Dermis blood vessel endothelial cell (primary cell): Measurements from ENCODE around the gene ARHGAP5. TPM values are rescaled to one million over a fixed set of nuclear protein-coding genes. Genes with fewer than 3 reads are reported as not detected.
A peak's percentile ranks its signal among the peaks of the same experiment; 100 is the strongest.

Experiments used
- DNase-seq: peaks from one replicate; pipeline ENCODE4 v3.0.0; 2010
- total RNA-seq: library from RNA; depleted of rRNA; stranded (reverse); fragments of >200 nt; gene quantifications from 2 replicates; pipeline ENCODE4 v1.2.3, GENCODE V29; 2014

Gene ARHGAP5
- total RNA-seq, 1 donor from 2014 or later: 59.9 TPM

DNA sequence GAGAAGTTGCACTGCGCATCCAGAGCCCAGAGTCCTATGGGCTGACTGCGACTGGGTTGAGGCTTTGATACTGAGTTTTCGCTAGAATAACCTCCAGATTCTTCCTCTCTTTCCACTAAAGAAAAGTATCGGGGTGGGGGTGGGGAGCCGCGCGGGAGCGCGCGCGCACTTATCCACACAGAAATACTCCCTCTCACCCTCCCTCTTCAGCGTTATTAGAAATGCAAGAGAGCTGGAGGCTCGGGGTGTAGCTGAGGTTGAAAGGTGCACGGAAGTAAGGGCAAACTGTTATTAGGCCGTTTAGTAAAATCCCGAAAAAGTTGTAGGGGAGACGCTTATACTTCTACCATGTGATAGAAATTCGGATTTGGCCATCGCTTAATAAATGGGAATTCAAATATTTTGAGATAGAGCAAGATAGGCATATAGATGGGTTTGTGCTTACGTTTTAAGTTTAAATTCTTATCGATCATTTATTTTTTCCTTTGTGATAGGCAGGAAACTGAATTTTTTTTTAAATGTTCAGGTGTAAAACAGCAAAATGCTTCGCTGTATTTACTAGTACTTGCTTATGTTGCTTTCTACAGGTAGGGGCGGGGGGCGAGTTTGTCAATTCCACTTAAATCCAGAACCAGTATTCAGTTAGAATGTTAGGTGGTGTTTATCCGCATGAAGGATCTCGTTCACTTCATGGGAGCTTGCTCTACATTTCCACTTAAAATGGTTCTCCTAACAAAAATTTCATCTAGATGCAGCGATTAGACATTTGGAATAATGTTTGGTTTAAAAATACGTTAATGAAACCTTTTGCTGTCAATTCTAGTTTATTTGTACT lies 1.1 kb downstream of the ARHGAP5 start:
- DNase-seq: peak; percentile 56

DNA sequence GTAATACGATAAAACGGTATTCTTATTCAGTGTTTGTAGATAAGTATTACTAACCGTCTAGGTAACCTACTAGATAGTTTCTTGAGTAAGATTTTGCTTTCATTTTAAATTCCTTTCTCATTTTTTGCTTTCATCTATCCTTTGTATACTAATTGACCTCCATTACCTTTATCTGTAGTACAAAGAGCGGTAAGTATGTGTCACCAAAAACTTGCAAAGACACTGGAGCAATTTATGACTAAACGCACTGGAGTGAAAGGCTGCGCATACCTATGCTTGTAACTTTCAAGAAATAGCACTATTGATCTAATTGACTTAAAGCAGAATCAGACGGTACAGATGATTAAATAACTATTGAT lies 1.7 kb downstream of the ARHGAP5 start:
- DNase-seq: peak; percentile 21

DNA sequence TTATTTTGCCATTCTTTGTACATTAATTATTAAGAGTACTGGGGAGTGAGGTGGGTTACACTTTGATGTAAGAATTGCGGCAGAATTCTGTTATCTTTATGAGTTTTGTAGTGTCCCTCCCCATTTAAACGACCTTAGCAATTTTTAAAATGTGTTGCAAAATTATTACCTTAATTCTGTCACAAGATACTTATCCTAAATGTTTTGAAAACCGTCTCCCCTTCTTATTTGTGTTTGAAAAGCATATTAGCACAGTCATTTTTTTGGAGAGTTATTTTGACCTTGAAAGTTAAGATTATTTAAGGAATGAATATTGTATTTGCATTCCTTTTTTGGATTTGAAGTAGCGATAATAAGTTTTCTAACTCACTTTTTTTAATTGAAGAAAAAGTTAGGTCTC lies 2.2 kb downstream of the ARHGAP5 start:
- DNase-seq: no peak

DNA sequence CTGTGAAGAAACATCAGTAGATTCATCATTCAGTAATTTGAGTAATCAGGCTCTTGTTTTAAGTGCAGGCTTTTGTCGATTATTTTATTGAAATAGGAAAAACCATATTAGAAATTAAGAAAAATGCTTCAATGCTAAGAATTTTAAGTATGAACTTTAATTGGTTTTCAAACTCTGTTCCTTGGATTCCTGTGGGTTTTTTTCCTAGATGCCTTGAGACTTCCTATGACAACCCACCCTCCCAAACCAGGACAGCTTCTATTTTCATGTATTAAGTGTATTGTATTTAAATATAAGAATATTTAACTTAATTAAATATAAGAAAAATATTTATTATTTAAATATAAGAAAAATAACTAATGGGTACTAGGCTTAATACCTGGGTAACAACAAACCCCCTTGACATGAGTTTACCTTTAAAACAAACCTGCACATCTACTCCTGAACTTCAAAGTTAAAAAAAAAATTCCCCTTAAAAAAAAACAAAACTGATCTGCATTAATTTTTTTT lies 3.0 kb downstream of the ARHGAP5 start:
- DNase-seq: no peak

DNA sequence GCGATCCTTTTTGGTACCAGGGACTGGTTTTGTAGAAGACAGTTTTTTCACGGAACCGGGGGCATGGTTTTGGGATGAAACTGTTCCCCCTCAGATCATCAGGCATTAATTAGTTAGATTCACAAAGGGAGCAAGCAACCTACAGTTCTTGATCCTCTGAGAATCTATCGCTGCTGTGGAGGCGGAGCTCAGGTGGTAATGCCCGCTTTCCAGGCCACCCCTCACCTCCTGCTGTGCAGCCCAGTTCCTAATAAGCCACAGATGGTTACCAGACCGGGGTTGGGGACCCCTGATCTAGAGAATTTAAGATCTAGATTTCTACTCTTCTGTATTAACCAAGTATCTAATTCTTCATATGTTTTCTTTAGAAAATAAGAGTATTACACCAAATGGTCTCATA lies 4.8 kb downstream of the ARHGAP5 start:
- no peak for DNase-seq

DNA sequence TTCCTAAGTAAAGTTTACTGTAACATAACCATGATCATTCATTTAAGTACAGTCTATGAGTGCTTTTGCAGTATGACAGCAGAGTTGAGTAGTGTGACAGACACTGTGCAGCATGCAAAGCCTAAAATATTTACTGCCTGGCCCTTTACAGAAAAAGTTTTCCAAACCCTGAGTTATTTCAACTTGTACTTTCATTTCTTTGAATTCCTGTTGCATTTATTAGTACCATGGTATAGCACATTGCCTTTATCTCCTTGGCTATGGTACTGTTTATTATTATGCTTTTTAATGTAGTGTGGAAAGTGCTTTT lies 6.2 kb downstream of the ARHGAP5 start:
- DNase-seq: no peak

DNA sequence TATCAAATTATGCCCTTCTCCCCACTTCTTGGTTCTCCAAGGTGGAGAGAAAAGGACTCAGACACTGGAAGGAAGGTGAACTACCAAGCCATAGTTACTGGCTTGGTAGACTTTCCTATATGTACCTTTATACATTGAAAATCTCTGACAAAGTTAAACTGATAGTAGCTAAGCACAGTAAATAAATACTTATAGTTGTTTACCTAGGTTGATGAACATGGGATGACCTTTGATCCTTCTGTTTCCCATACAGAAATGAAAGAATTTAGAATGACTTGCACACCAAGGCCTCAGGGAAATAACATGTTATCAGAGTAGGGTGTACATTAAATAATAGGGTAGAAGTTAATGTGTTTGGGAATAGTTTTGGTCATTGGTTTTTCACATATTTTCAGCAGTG lies 6.7 kb downstream of the ARHGAP5 start:
- no peak for DNase-seq

DNA sequence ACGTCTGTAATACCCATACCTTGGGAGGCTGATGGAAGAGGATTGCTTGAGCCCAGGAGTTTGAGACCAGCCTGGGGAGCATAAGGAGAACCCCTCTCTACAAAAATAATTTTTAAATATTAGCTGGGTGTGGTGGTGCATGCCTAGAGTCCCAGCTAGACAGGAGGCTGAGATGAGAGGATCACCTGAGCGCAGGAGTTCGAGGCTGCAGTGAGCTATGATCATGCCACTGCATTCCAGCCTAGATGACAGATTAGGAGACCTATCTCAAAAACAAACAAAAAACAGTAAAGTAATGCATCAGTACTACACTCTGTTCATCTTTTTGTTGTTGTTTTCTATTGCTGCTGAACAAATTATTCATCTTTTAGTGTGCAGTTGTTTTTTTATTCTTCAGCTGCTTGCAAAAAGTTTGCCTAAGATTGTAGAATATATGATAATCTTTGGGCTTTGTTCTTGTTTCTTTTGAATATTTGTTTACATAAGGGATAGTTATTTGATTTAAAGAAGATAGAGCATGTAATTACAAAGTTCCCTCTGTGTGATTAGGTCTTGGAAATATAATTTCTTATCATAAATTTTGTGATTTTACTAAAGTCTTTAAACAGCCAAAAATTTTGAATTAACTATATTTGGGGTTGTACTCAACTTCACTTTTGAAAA lies 8.2 kb downstream of the ARHGAP5 start:
- DNase-seq: no peak

DNA sequence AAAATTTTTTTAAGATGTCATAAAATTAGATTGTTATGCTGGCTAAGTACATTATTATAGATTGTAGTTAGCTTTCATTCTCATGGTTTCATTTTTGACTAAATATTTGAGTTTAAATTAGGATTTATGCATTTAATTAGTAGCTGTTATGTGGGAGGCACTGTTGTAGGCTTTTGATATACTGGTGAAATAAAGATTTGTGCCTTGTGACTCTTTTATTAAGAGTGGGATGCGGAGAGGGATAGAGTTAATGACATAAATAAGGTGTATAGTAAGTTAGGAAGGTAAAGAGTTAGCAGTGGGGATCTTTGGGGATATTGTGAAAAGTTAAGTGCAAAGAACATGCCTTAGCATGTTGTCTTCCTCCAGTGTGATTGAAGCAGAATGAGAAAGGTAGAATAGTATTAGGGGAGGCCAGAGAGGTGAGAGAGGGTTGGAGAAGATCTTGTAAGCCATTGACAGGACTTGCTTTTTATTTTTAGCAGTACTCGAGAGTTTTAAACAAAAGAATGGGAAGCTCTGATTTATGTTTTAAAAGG lies 8.8 kb downstream of the ARHGAP5 start:
- no peak for DNase-seq

DNA sequence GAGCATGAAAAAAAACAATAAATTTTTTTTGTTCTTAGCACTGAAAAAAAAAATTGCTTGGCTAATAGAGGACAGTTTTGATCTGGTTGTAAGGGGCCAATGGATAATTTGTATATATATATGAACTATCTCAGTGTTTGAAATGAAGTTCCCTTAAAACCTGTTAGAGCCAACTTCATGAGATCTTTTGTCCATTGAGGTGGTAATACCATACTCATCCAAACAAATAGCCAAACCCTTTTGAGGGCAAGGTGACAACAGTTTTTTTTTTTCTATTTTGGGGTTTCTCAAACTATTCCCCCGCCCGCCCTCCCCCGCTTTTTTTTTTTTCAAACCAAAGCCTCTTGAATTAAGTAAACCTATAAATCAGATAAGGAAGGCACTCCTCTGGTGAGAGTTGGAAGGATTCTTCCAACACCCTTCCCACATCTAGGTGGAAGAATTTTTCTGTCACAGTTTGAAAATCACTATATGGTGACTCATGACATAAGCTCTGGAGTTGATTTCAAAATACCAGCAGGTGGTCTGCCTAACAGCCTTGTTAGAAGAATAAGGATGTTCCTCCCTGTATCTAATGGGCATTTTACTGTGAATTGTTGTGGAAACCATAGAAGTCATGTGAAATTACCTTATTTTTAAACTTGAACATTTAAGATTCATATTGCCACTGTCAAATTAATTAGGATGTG lies 10.2 kb downstream of the ARHGAP5 start:
- peak; percentile 2 for DNase-seq

DNA sequence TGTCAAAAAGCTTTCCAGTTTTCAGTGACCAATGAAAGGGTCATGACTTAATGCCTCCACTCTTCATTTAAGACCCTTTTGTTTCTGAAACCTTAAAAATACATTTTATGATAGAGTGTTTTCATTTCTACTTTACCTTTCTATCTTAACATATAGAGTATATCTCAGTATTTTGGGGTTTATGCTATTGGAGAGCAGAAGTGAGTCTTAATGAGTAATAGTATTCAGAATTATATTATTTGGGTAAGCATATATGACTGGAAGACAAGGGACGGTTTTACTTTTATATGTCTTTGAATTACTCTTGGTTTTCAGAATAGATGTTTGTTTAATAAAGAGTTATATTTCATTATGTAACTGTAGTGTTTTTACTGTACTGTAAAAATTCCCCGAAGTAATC lies 10.8 kb downstream of the ARHGAP5 start:
- DNase-seq: no peak

DNA sequence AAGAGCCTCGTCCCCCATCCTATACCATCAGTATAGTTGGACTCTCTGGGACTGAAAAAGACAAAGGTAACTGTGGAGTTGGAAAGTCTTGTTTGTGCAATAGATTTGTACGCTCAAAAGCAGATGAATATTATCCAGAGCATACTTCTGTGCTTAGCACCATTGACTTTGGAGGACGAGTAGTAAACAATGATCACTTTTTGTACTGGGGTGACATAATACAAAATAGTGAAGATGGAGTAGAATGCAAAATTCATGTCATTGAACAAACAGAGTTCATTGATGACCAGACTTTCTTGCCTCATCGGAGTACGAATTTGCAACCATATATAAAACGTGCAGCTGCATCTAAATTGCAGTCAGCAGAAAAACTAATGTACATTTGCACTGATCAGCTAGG lies 13.6 kb downstream of the ARHGAP5 start:
- DNase-seq: no peak

DNA sequence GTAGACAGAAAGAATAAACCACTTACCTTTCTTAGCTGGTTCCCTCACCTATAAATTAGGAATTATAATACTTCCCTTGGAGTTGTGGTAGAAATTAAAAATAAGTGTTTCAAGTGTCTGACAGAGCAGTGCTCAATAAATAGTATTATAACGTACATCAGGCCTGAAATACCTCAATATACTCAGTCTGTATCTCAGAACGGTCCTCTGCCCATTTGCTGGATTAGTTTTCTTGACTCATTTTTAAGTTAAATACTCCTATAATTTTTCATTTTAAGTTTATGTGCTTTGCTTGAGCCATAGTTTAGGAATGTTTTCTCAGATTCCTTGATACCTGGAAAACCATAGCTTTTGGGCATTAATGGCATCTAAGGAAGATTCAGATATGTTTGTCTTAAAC lies 22.4 kb downstream of the ARHGAP5 start:
- no peak for DNase-seq

DNA sequence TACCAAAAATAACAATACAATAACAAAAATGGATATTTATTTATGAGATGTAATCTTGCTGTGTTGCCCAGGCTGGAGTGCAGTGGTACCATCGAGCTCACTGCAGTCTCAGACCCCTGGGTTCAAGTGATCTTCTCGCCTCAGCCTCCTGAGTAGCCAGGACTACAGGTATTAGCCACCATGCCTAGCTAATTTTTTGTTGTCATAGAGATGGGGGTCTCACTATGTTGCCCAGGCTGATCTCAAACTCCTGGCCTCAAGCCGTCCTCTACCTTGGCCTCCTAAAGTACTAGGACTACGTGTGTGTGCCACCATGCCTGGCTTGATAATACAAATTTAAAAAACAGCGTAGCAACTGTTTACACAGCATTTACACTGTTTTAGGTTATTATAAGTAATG lies 23.1 kb downstream of the ARHGAP5 start:
- no peak for DNase-seq

DNA sequence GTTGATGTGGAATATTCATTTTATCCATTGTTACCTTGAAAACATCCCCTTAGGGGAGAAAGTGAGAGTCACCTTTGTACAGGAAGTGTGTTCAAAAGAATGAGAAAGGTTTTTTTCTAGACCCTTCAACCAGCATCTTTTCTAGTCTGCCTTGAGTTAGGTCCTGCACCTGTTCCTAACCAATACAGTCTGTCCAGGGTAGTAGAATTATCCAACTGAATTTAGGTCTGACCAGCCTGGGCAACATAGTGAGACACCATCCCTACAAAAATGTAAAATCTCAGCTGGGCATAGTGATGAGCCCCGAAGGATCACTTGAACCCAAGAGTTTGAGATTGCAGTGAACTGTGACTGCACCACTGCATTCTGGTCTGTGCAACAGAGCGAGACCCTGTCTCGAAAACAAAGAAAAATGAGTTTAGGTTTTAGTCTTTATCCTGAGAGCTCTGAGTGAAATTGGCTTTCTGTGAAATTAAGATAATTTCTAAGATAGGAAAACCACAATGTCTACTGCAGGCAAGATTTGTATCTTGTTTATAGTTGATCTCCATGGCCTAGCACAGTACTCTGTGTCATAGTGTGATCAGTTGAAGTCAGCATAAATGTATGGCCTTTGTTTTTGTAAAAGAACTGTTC lies 25.2 kb downstream of the ARHGAP5 start:
- DNase-seq: no peak

DNA sequence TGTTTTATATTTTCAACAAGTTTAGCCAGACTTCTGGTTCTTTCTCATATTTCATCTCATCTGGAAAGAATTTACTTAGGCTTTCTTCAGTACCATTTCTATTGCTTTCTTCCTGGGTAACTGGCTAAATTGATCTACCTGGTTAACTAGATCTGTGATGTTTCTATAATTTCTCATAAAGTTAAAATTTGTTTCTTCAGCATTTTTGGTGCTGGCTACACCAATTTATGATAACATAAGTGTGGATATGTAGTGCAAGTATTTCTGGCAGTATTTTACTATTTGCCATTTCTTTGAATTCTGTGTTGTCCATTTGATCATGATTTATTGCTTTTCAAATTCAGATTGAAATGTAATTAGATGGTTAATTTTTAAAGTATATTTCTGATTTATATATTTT lies 25.9 kb downstream of the ARHGAP5 start:
- DNase-seq: no peak

DNA sequence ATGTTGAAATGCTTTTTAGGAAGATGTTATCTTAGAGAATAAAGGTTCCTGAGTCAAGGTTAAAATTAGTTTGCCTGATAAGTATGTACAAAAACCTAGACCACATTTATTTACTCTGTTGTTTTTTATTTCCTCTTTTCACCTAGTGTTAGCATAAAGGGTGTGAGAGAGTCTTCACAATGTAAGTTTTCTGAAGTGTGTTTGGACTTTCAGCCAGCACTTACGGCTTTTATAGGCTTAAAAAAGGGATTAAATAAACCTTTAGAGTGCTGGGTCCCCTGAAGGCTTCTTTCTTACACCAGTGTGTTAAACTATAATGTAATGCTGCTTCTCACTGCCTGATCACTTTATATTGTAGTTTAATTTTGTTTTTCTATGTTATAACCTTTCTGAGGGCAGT lies 27.2 kb downstream of the ARHGAP5 start:
- no peak for DNase-seq

DNA sequence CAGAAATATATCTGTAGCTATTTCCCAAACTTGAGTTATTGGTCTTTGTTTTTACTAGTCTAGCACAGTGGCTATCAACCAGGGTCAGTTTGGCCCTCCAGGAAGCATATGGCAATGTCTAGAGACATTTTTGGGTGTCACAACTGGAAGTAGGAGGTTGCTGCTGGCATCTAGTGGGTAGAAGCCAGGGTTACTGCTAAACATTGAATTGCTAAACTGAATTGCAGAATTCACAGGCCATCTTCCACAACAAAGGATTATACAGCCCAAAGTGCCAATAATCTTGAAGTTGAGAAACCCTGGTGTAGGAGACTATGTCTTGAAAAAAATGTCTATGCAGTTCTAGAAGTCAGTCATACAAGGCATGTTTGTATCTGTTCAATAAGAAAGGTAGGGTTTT lies 27.7 kb downstream of the ARHGAP5 start:
- DNase-seq: no peak

DNA sequence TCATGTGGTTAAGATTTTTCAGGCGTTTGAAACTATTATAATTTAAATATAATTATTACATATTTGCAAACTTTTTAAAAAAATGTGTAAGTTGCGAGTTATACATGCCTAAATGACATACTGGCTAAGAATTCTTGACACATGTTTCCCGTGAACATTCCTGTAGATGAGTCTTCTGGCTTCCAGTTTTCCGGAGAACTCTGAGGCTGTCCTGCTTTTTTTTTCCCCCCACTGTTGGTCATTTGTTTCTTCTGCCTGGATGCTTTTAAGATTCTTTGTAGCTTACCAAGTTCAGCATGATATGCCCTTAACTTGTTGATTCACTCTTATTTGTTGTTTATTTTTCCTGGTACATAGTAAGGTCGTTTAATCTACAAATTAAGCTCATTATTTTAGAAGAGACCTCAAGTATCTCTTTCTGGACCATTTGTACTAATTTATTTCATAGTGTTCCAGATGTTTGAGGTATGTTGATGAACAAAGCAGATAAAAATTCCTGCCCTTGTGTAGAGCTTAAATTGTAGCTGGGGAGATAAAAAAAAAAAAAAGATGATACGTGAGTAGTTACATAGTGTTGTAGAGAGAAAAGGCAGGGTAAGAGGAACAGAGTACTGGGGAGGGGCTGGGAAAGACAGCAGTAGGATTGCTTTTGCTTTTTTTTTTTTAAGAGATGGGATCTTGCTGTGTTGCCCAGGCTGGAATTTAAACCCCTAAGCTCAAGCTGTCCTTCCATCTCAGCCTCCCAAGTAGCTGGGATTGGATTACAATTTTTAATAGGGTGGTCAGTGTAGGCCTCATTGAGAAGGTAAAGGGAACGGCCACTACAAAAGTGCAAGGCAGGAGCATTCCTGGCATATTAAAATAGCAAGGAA lies 32.8 kb downstream of the ARHGAP5 start:
- peak; percentile 11 for DNase-seq

DNA sequence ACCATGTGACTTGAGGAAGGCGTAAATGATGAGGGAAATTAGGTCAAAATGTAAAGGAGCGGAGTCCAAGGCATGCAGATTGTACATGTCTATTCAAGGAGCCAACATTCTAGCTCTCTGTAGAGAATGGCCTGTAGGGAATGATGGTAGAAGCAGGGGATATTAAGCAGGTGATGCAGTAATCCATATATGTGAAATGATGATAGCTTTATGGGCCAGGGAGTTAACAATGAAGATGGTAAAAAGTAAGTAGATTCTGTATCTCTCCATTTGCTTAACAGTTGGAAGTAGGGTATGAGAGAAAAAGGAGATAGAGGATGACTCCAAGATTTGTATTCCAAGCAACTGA lies 33.4 kb downstream of the ARHGAP5 start:
- DNase-seq: no peak

DNA sequence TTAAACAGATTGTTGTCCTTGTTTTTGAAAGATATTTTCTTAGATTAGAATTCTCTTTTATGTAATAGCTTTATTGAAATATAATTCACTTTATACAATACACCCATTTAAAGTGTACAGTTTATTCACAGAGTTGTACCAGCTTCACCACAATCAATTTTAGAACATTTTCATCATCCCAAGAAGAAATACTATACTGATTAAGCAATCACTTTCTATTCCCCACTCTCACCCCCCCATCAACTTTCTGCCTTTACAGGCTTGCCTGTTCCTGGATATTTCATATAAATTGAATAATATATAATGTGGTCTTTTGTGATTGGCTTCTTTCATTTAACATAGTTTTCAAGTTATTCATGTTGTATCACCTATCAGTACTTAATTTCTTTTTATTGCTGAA lies 44.4 kb downstream of the ARHGAP5 start:
- no peak for DNase-seq

DNA sequence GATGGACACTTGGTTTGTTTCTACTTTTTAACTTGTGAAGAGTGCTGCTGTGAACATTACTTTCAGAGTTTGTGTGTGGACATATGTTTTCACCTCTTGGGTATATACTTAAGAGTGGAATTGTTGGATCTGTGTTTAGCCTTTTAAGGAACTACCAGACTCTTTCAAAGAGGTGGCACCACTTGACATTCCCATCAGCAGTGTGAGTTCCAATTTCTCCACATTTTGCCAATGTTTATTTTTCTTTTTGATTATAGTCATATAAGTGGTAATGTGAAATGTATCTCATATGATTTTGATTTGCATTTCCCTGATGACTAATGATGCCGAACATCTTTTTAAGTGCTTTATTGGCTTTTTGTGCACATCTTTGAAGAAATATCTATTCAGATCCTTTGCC lies 44.8 kb downstream of the ARHGAP5 start:
- DNase-seq: no peak
